Stimulated activated CD8-positive, alpha-beta memory T cell treated with anti-CD3 and anti-CD28 coated beads, Interleukin-7, amount 100 ng/mL, for 1 hour (primary cell): ENCODE results near the gene EGFR.

Experiments
- DNase-seq, 2 donors: peaks; one replicate each; pipeline ENCODE4 v3.0.0-alpha.2; 2020; ENCODE audit warnings: low read depth in 2 of 2

EGFR gene

GRCh38 chr7:55013851-55014250 lies 5.0 kb upstream of the EGFR start:
- no peak for DNase-seq

GRCh38 chr7:55016061-55016745 lies 2.6 kb upstream of the EGFR start:
- DNase-seq: no peak

GRCh38 chr7:55016746-55017090 lies 2.1 kb upstream of the EGFR start:
- DNase-seq: no peak

- no peak for DNase-seq
Observed at GRCh38 chr7:55017841-55018240, 976 bp upstream of the EGFR start.

GRCh38 chr7:55019191-55019690 lies 424 bp downstream of the EGFR start:
- no peak for DNase-seq

- DNase-seq: no peak
Observed at GRCh38 chr7:55019691-55020465, 1.1 kb downstream of the EGFR start.

GRCh38 chr7:55020466-55020871 lies 1.7 kb downstream of the EGFR start:
- no peak for DNase-seq

- no peak for DNase-seq
Observed at GRCh38 chr7:55021053-55021452, 2.2 kb downstream of the EGFR start.

- DNase-seq: no peak
Observed at GRCh38 chr7:55022002-55022985, 3.5 kb downstream of the EGFR start.

- no peak for DNase-seq
Observed at GRCh38 chr7:55023841-55024505, 5.2 kb downstream of the EGFR start.

GRCh38 chr7:55024776-55025175 lies 6.0 kb downstream of the EGFR start:
- DNase-seq: no peak

GRCh38 chr7:55026086-55026790 lies 7.4 kb downstream of the EGFR start:
- no peak for DNase-seq

- no peak for DNase-seq
Observed at GRCh38 chr7:55026867-55027490, 8.2 kb downstream of the EGFR start.

GRCh38 chr7:55028011-55028410 lies 9.2 kb downstream of the EGFR start:
- no peak for DNase-seq

- DNase-seq: no peak
Observed at GRCh38 chr7:55030314-55030713, 11.5 kb downstream of the EGFR start.

GRCh38 chr7:55031075-55031474 lies 12.3 kb downstream of the EGFR start:
- DNase-seq: no peak

GRCh38 chr7:55032069-55032699 lies 13.4 kb downstream of the EGFR start:
- DNase-seq: no peak

GRCh38 chr7:55033236-55033846 lies 14.5 kb downstream of the EGFR start:
- no peak for DNase-seq

- no peak for DNase-seq
Observed at GRCh38 chr7:55034776-55035175, 16.0 kb downstream of the EGFR start.
